K562 (cell line): ENCODE results near the gene OR10G3. TPM values are rescaled to one million over a fixed set of nuclear protein-coding genes. Genes with fewer than 3 reads are reported as not detected.

Experiments
- ARNT ChIP-seq, 2 experiments: fragments of 450-650 bp; IDR thresholded peaks; 2 replicates each; pipeline ENCODE4 v1.6.1; 2016; ENCODE audit warnings: mild to moderate bottlenecking in 1 of 2
- ATF6 ChIP-seq: sonication (generic); formaldehyde crosslinking; IDR thresholded peaks from 2 replicates; pipeline ENCODE4 v1.4.0; 2020; ENCODE audit warnings: mild to moderate bottlenecking, missing genetic modification reagents
- ATF7 ChIP-seq: fragments of 450-650 bp; IDR thresholded peaks from 2 replicates; pipeline ENCODE4 v1.7.1; 2014; ENCODE audit warnings: mild to moderate bottlenecking, moderate library complexity
- BCOR ChIP-seq: fragments of 450-650 bp; IDR thresholded peaks from 2 replicates; pipeline ENCODE4 v1.6.1; 2016
- CBFA2T3 ChIP-seq: fragments of 450-650 bp; IDR thresholded peaks from 2 replicates; pipeline ENCODE4 v1.6.1; 2017
- CREM ChIP-seq: IDR thresholded peaks from 2 replicates; pipeline ENCODE4 v1.6.1; 2014; ENCODE audit warnings: antibody characterized with exemption, low read depth
- CXXC5 ChIP-seq: fragments of 250-450 bp; sonication (Bioruptor Pico); IDR thresholded peaks from 2 replicates; pipeline ENCODE4 v1.8.0; 2022; ENCODE audit warnings: inconsistent platforms, mild to moderate bottlenecking, moderate library complexity
- ETV1 ChIP-seq: fragments of 450-650 bp; conservative IDR thresholded peaks from 2 replicates; pipeline ENCODE4 v1.6.1; 2016; ENCODE audit warnings: missing genetic modification characterization, control low read depth, low read depth, missing compliant biosample characterization
- ETV6 ChIP-seq, 3 experiments: fragments of 150-350 bp in 1 of 3; sonication (generic) in 1 of 3; formaldehyde crosslinking in 1 of 3; IDR thresholded peaks; 2 replicates each; pipeline versions ENCODE4 v1.6.1 to v1.8.0; 2014 to 2022; ENCODE audit warnings: borderline replicate concordance in 2 of 3, low read depth in 2 of 3, antibody characterized with exemption in 1 of 3, low read length in 1 of 3, mild to moderate bottlenecking in 1 of 3, missing genetic modification reagents in 1 of 3
- GATAD2B ChIP-seq: fragments of 450-650 bp; IDR thresholded peaks from 2 replicates; pipeline ENCODE4 v1.6.1; 2017; ENCODE audit warnings: mild to moderate bottlenecking, borderline replicate concordance
- MAFF ChIP-seq: IDR thresholded peaks from 2 replicates; pipeline ENCODE4 v1.6.1; 2012; ENCODE audit warnings: low read length, improper control_type of control experiment
- MCM7 ChIP-seq, 2 experiments: fragments of 450-650 bp; IDR thresholded peaks; 2 replicates each; pipeline ENCODE4 v1.6.1; 2016 to 2018
- MEF2D ChIP-seq: conservative IDR thresholded peaks from 2 replicates; pipeline ENCODE4 v1.6.1; 2016; ENCODE audit warnings: low read depth, missing genetic modification characterization, missing compliant biosample characterization
- NFE2 ChIP-seq: IDR thresholded peaks from 2 replicates; pipeline ENCODE4 v1.6.1; 2014; ENCODE audit warnings: antibody characterized with exemption, low read depth
- PTBP1 ChIP-seq: fragments of 200-400 bp; formaldehyde crosslinking; IDR thresholded peaks from 2 replicates; pipeline ENCODE4 v1.6.1; 2017; ENCODE audit warnings: low read depth, low read length
- SMARCA4 ChIP-seq: fragments of 450-650 bp; IDR thresholded peaks from 2 replicates; pipeline ENCODE4 v1.6.1; 2016
- TBL1XR1 ChIP-seq, 2 experiments: IDR thresholded peaks; 2 replicates each; pipeline ENCODE4 v1.6.1; 2012; ENCODE audit warnings: improper control_type of control experiment in 2 of 2, low read length in 2 of 2, mild to moderate bottlenecking in 1 of 2
- TRIM24 ChIP-seq, 2 experiments: fragments of 450-650 bp; IDR thresholded peaks; 2 replicates each; pipeline ENCODE4 v1.6.1; 2016
- ZNF184 ChIP-seq: sonication (generic); formaldehyde crosslinking; IDR thresholded peaks from 2 replicates; pipeline ENCODE4 v1.5.0; 2020; ENCODE audit warnings: missing genetic modification reagents
- ZNF589 ChIP-seq: fragments of 200-800 bp; sonication (Bioruptor generic); IDR thresholded peaks from 2 replicates; pipeline ENCODE4 v1.6.1; 2016; ENCODE audit warnings: low read depth, missing genetic modification characterization, missing compliant biosample characterization
- polyA plus RNA-seq, 8 experiments: library from polyadenylated mRNA; depleted of rRNA in 4 of 8; stranded (reverse) in 5 of 8; unstranded in 3 of 8; fragments of >200 nt; fragmentation: Nextera tagmentation in 2 of 8; fragmentation: Illumina TruSeq in 1 of 8; extraction: Ambion mirVana in 2 of 8; extraction: Trizol in 1 of 8; gene quantifications; 2 replicates each; pipeline versions ENCODE4 v1.2.1 to v1.2.3, GENCODE V29; 2011 to 2014; ENCODE audit warnings: inconsistent platforms in 1 of 8, missing spikeins in 1 of 8
- total RNA-seq, 7 experiments: library from RNA; depleted of rRNA in 6 of 7; stranded (reverse); fragments of >200 nt in 6 of 7; fragmentation: Illumina TruSeq in 2 of 7; extraction: Trizol in 2 of 7; gene quantifications; 2 replicates each; pipeline versions ENCODE4 v1.2.1 to v1.2.3, GENCODE V29; 2011 to 2021; ENCODE audit warnings: low replicate concordance in 1 of 7
- TF ChIP-seq, protein P1 (sequence below), 2 experiments: fragments of 450-650 bp; conservative IDR thresholded peaks; 2 replicates each; pipeline ENCODE4 v1.6.1; 2017; ENCODE audit warnings: mild to moderate bottlenecking in 2 of 2, moderate library complexity in 2 of 2
- TF ChIP-seq, protein P2 (sequence below): fragments of 450-650 bp; formaldehyde crosslinking; conservative IDR thresholded peaks from 2 replicates; pipeline ENCODE4 v1.4.0; 2022; ENCODE audit warnings: mild to moderate bottlenecking, missing genetic modification characterization
- TF ChIP-seq, protein P3 (sequence below): fragments of 200-800 bp; sonication (Bioruptor generic); IDR thresholded peaks from 2 replicates; pipeline ENCODE4 v1.6.1; 2017; ENCODE audit warnings: missing genetic modification characterization, missing compliant biosample characterization

The OR10G3 gene
- total and polyA plus RNA-seq, 9 of the 15 experiments (the other 6 are each of a cell fraction or from before 2014, with no cell fraction given): not detected

GRCh38 chr14:21528381-21529348, 51.2 kb downstream of the OR10G3 start (continued):
- TF ChIP-seq, protein P1, sequence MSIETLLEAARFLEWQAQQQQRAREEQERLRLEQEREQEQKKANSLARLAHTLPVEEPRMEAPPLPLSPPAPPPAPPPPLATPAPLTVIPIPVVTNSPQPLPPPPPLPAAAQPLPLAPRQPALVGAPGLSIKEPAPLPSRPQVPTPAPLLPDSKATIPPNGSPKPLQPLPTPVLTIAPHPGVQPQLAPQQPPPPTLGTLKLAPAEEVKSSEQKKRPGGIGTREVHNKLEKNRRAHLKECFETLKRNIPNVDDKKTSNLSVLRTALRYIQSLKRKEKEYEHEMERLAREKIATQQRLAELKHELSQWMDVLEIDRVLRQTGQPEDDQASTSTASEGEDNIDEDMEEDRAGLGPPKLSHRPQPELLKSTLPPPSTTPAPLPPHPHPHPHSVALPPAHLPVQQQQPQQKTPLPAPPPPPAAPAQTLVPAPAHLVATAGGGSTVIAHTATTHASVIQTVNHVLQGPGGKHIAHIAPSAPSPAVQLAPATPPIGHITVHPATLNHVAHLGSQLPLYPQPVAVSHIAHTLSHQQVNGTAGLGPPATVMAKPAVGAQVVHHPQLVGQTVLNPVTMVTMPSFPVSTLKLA (conservative IDR thresholded peaks at IDR 0.05): no peak
- TF ChIP-seq CXXC5 (CRISPR knock-in tag) (no peak), MCM7 (IDR thresholded peaks at IDR 0.05) (no peak), GATAD2B (no peak), ARNT (IDR thresholded peaks at IDR 0.05) (0 out of 4 replicates have a peak, but pooled peaks of 1 of the 2 experiments have one; percentile 20), TBL1XR1 (IDR thresholded peaks at IDR 0.05; ENCODE audit: low read length in 2 of 2) (peak in 1 of 2 experiments; percentile 25; a peak in 1 of 4 replicates), ZNF184 (CRISPR knock-in tag) (no peak), TRIM24 (IDR thresholded peaks at IDR 0.05) (peak in 1 of 2 experiments; percentile 16; a peak in 1 of 4 replicates), ETV6 (IDR thresholded peaks at IDR 0.05; ENCODE audit: borderline replicate concordance in 1 of 2, low read depth in 2 of 2, low read length in 1 of 2) (no peak), ETV6 (CRISPR knock-in tag; IDR thresholded peaks at IDR 0.05; ENCODE audit: borderline replicate concordance) (no peak), ZNF589 (CRISPR knock-in tag) (no peak), MEF2D (tag) (0 out of 2 replicates have a peak, but pooled peaks have one; percentile 51), SMARCA4 (peak; percentile 42; the same call in 1 of the 2 replicates), ETV1 (tag) (0 out of 2 replicates have a peak, but pooled peaks have one; percentile 18), ATF6 (no peak), NFE2 (peak; percentile 77), BCOR (peak; percentile 46; the same call in 1 of the 2 replicates), PTBP1 (no peak), CREM (peak; percentile 51), MAFF (no peak), ATF7 (peak; percentile 73), CBFA2T3 (peak; percentile 40)
- TF ChIP-seq, protein P2, sequence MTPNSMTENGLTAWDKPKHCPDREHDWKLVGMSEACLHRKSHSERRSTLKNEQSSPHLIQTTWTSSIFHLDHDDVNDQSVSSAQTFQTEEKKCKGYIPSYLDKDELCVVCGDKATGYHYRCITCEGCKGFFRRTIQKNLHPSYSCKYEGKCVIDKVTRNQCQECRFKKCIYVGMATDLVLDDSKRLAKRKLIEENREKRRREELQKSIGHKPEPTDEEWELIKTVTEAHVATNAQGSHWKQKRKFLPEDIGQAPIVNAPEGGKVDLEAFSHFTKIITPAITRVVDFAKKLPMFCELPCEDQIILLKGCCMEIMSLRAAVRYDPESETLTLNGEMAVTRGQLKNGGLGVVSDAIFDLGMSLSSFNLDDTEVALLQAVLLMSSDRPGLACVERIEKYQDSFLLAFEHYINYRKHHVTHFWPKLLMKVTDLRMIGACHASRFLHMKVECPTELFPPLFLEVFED (CRISPR knock-in tag): no peak
- TF ChIP-seq, protein P3, sequence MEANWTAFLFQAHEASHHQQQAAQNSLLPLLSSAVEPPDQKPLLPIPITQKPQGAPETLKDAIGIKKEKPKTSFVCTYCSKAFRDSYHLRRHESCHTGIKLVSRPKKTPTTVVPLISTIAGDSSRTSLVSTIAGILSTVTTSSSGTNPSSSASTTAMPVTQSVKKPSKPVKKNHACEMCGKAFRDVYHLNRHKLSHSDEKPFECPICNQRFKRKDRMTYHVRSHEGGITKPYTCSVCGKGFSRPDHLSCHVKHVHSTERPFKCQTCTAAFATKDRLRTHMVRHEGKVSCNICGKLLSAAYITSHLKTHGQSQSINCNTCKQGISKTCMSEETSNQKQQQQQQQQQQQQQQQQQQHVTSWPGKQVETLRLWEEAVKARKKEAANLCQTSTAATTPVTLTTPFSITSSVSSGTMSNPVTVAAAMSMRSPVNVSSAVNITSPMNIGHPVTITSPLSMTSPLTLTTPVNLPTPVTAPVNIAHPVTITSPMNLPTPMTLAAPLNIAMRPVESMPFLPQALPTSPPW (CRISPR knock-in tag): peak; percentile 69
